ENCODE measurements around the gene WT1. TPM values are rescaled to one million over a fixed set of nuclear protein-coding genes. Genes with fewer than 3 reads are reported as not detected.
"Not testable (repeated sequence)": the region's sequence is repeated elsewhere in the genome, so short reads cannot be mapped to it uniquely, and the experiment has no call there.

WT1 gene
- total RNA-seq, 4 donors from 2014 or later: not detected

- 53% methylated on average over 4 of the region's 4 CpGs for WGBS
- Histone ChIP-seq H3K4me1 (no peaks in the 10 kb centered on the region), H3K27ac (no peak overlapping the region), H3K27me3 (no peaks in the 10 kb centered on the region), H3K4me3 (no peak overlapping the region), H3K9me3 (no peaks in the 10 kb centered on the region), H3K36me3 (no peaks in the 10 kb centered on the region)
- DNase-seq (ENCODE audit: low spot score in 2 of 2): no peak
- TF ChIP-seq POLR2A (IDR thresholded peaks at IDR 0.05): no peak
- no peak for TF ChIP-seq CTCF (IDR thresholded peaks at IDR 0.05)
- no peak for TF ChIP-seq EP300 (IDR thresholded peaks at IDR 0.05)
- no peak for TF ChIP-seq POLR2AphosphoS5 (IDR thresholded peaks at IDR 0.05)
Observed at GRCh38 chr11:32472226-32472625, 36.9 kb upstream of the WT1 start.

GRCh38 chr11:32471544-32471943, 36.2 kb upstream of the WT1 start:
- H3K9me3 ChIP-seq; H3K4me1 ChIP-seq; H3K27ac ChIP-seq; H3K27me3 ChIP-seq; DNase-seq (ENCODE audit: low spot score in 2 of 2); H3K4me3 ChIP-seq; H3K36me3 ChIP-seq: not testable (repeated sequence)
- 94% methylated on average over 4 of the region's 4 CpGs for WGBS

GRCh38 chr11:32469791-32470190, 34.5 kb upstream of the WT1 start:
- no peaks in the 10 kb centered on the region for H3K4me1 ChIP-seq
- no peak for DNase-seq (ENCODE audit: low spot score in 2 of 2)
- H3K9me3 ChIP-seq: no peaks in the 10 kb centered on the region
- H3K27me3 ChIP-seq: peaks cover 4% of the 10 kb centered on the region
- no peak overlapping the region for H3K27ac ChIP-seq
- H3K36me3 ChIP-seq: no peaks in the 10 kb centered on the region
- TF ChIP-seq CTCF (IDR thresholded peaks at IDR 0.05): no peak
- TF ChIP-seq POLR2A (IDR thresholded peaks at IDR 0.05): no peak
- no peak for TF ChIP-seq POLR2AphosphoS5 (IDR thresholded peaks at IDR 0.05)
- no peak for TF ChIP-seq EP300 (IDR thresholded peaks at IDR 0.05)
- no peak overlapping the region for H3K4me3 ChIP-seq
- WGBS: 84% methylated on average over 1 of the region's 1 CpG

- Histone ChIP-seq H3K4me1 (no peaks in the 10 kb centered on the region), H3K27me3 (peaks cover 4% of the 10 kb centered on the region), H3K4me3 (no peak overlapping the region), H3K9me3 (no peaks in the 10 kb centered on the region), H3K27ac (no peak overlapping the region), H3K36me3 (no peaks in the 10 kb centered on the region)
- DNase-seq (ENCODE audit: low spot score in 2 of 2): no peak
- TF ChIP-seq CTCF (IDR thresholded peaks at IDR 0.05) (no peak), POLR2AphosphoS5 (IDR thresholded peaks at IDR 0.05) (no peak), EP300 (IDR thresholded peaks at IDR 0.05) (no peak), POLR2A (IDR thresholded peaks at IDR 0.05) (no peak)
- WGBS: 68% methylated on average over 5 of the region's 5 CpGs
Observed at GRCh38 chr11:32466279-32466915, 31.1 kb upstream of the WT1 start.

- Histone ChIP-seq H3K4me3 (no peak overlapping the region), H3K9me3 (no peaks in the 10 kb centered on the region), H3K27ac (no peak overlapping the region), H3K4me1 (no peaks in the 10 kb centered on the region), H3K27me3 (peaks cover 4% of the 10 kb centered on the region), H3K36me3 (no peaks in the 10 kb centered on the region)
- DNase-seq (ENCODE audit: low spot score in 2 of 2): no peak
- WGBS: 81% methylated on average over 2 of the region's 2 CpGs
- TF ChIP-seq POLR2AphosphoS5 (IDR thresholded peaks at IDR 0.05) (no peak), CTCF (IDR thresholded peaks at IDR 0.05) (no peak), POLR2A (IDR thresholded peaks at IDR 0.05) (no peak), EP300 (IDR thresholded peaks at IDR 0.05) (no peak)
Observed at GRCh38 chr11:32464078-32464477, 28.7 kb upstream of the WT1 start.
